Activated T-cell treated with anti-CD3 and anti-CD28 coated beads, Interleukin-2, amount 50 U/mL, for 1 hour (primary cell): Measurements from ENCODE around the gene ADAMTS12.

Experiments
- DNase-seq: peaks from one replicate; pipeline ENCODE4 v3.0.0-alpha.2; 2020

ADAMTS12 gene

GRCh38 chr5:33840927-33841547, 50.8 kb downstream of the ADAMTS12 start:
- DNase-seq, result no peak

GRCh38 chr5:33837301-33837700, 54.5 kb downstream of the ADAMTS12 start:
- DNase-seq, result no peak

DNA sequence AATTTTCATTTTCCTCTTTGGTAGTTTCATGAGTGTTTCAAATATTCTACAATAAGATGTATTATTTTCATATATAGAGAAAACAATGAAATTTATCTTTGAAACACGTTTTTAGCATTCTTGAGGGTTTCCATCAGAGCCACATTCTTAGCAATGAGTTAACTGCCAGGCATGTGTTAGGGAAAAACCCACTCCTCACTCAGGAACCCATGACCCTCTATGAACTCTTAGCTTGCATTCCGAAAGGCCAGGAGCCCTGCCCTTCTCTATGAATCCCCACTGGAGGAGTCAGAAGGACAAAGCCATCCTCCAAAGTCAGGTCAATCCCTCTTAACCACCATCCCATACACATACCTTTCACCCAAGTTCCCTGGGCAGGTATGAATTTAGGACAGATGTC, 57.5 kb downstream of the ADAMTS12 start:
- no peak for DNase-seq

- DNase-seq, result no peak
These were observed 58.6 kb downstream of the ADAMTS12 start for GRCh38 chr5:33833237-33833575.

- DNase-seq, result no peak
These were observed 59.2 kb downstream of the ADAMTS12 start for GRCh38 chr5:33832404-33833236.

DNA sequence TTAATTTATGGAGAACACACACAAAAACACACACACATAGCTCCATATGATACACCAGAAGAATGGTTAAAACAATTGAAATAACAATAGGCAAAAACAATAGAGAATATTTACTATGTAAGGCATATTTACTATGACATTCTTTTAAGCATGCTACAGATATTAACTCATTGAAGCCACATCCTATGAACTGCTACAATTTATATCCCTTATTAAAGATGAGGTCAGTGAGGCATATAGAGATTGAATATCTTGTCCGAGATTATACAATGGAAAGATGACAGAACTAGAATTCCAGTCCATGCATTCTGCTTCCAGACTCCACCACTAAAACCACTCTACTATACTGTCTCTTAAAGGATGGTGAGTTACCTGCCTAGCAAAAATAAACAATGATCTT, 60.7 kb downstream of the ADAMTS12 start:
- no peak for DNase-seq

DNA sequence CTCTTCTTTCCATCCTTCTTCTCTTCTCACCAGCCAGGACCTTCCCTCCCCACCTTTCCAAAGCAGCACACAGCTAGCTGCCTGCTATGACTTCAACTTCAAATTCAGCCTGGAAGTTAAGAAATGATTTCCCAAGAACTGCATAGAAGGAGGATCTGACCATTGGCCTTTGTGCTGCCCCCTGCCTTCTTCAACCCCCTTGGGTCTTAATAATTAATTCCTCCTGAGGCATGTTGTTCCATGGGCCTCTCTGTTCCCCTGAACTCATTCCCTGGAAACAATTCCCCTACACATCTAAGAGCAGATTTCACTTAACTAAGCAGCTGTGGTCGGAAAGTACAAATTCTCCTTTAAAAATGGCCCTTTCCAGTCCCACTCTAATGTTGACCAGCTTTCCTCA, 62.4 kb downstream of the ADAMTS12 start:
- DNase-seq, result no peak

- no peak for DNase-seq
These were observed 63.0 kb downstream of the ADAMTS12 start for GRCh38 chr5:33828626-33829308.

DNA sequence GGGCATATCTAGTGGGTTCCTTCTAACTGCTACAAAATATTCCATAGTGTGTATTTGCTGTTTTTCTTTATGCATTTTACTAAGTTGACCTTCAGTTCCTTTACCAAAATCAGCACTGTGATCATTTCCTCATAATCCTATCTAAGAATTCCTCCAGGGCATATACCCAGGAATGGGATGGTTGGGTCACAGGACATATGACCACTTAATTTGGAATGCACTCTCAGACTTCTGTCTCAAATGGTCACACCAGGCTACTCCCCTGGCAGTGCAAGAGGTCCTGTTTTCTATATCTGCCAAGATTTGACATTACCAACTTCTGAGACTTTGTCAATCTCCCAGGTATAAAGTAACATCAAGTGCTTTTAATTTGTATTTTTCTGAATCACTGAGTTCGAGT, 63.9 kb downstream of the ADAMTS12 start:
- DNase-seq, result no peak

GRCh38 chr5:33827018-33827707, 64.6 kb downstream of the ADAMTS12 start:
- DNase-seq, result no peak

DNA sequence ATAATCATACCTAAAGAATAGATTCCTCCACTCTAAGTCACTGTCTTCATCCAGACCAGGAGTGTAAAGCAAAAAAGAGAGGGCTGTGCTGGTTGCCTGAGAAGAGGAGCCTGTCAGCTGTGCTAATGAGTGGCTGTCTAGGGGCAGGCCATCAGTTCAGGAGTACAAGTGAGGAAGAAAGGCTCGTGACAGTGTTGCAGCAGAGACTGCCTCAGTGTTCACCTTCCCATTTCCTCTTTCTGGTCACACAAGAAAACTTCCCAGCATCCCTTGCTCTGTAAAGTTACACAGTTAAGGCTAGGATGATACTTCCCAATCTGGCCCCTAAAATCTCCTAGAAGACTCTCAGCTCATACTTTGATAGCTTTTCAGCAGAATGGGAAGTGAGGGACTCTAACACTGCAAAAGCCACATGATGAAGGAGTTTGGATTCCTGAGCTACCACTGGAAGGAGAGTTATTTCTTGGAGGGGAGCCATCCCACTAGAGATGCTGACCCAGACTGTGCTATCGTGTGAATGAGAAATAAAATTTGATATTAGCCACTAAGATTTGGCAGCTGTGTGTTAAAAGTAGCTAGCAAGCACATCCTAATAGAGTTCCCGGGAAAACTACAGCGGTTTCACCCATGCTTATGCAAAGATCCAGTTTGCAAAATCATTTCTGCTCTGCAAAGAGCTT, 67.1 kb downstream of the ADAMTS12 start:
- DNase-seq, result no peak

- DNase-seq, result no peak
These were observed 74.5 kb downstream of the ADAMTS12 start for GRCh38 chr5:33817301-33817700.

DNA sequence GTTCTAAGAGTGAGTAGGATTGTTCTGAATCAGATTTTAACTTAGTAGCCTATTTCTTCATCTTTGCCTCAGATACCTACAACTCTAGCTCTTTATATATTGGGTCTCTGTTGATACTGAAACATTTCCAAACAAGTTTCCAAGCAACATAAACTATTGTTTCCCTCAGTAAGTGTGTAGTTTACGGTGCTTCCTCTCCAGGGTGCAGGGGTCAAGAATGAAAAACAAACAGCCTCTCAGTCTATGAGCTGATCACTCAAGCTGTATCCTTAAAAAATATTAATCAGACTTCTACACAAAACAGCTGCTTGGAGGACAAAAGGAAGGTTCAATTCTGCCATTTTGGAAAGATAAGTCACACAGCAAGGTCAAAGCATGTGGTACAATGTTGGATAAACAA, 75.0 kb downstream of the ADAMTS12 start:
- DNase-seq, result no peak

- DNase-seq, result no peak
These were observed 79.0 kb downstream of the ADAMTS12 start for GRCh38 chr5:33812746-33813145.

DNA sequence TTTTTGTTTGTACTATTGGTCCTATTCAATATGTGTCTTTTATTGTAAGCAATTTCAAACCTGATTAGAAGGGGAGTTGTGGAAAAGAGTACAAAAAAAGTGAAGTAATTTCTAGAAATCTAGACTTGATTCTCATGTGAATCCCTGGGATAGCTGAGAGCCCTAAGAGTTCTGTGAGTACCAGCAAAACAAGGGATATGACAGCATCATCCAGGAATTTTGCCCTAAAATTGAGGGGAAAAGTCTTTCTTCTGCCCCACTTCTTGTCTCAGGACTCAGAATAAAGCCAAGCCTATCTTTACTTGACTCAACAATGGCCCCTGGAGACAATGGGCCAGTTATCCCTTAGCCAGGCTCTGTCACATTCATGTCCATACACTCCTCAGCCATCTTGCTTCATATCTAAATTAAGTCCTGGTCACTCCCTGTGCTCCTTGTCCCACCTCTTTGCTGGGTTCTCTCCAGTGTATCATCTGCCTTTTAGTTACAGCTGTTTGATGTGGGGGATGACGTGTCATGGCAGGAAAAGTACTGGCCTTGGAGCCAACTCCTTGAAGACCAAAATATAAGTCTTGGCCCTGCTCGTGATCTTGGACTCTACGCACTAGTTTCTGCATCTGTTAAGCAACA, 81.2 kb downstream of the ADAMTS12 start:
- DNase-seq, result no peak

DNA sequence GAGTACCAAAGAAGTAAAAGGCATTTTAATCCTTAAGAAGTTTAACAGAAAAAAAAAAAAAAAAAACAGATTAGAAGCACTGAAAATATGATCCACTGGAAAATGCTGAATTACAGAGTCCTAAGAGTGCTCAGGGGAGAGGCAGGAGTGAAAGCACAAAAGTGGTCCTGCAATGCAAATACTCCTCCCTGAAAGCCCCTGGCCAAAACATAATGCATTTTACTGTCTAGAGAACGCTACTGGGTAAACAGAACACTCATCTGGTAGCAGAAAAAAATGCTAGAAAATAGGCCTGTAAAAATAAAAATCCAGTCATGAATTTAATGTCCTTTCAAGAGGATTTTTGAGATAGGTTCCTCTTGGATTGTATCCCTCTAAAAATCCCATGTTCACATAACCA, 81.9 kb downstream of the ADAMTS12 start:
- DNase-seq, result no peak

- DNase-seq, result no peak
These were observed 83.1 kb downstream of the ADAMTS12 start for GRCh38 chr5:33808699-33809098.

DNA sequence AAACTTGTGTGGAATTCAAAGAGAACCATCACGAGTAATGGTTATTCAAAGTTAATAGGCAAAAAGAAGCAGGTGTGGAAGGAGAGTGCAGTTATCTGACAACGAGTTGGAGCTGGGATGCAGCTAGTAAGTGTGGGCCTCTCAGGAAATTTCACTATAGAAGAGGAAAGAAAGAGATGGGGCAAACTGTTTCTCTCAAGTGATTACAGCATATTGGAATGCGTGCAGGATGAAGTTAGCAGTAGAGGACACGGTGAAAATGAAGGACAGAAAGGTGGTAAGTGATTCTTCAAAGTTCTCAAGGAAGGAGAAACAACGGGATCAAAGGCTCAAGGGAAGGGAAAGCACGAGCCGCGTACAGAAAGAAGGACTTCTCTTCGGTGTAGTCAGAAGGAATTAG, 84.0 kb downstream of the ADAMTS12 start:
- no peak for DNase-seq

- no peak for DNase-seq
These were observed 84.9 kb downstream of the ADAMTS12 start for GRCh38 chr5:33806738-33807442.

GRCh38 chr5:33801292-33801691, 90.5 kb downstream of the ADAMTS12 start:
- no peak for DNase-seq

DNA sequence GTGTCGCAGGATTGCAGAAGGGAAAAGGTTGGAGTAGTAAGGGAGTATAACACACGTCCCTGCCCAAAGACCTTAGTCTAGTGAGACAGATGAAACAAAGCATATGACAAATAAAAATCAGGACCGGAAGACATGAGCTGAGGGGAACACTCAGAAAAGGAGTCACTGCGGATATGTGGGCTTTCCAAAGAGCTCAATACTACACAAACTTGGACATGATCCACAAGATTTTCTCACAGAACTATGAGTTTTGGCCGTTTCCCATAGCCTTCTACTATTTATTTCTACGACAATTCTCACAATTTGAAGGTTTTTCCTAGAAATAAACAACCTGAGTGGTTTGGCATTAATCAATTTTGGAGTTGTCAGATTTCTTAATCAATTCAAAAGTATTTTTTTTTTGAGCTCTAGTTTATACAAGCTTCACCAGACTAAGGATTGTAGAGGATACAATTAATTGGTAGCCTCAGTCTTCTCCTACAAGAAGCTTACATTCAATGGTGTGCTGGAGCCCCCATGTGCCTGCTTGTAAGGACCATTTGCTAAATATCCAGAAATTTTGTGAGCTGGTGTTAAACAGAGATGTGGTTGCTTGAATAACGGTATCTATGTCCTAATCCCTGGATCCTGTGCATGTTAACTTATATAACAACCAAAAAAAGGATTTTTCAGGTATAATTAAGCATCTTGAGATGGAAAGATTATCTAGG, 91.4 kb downstream of the ADAMTS12 start:
- DNase-seq, result no peak
